Thymus (tissue), 11 donors: ENCODE results near the gene MIEF1. TPM values are rescaled to one million over a fixed set of nuclear protein-coding genes. Genes with fewer than 3 reads are reported as not detected.

Source experiments
- DNase-seq, 9 donors: peaks; one replicate each; pipeline ENCODE4 v3.0.0-alpha.2; 2013; ENCODE audit warnings: low spot score in 9 of 9, low read depth in 6 of 9, missing footprints in 1 of 9
- H3K27ac ChIP-seq, 2 donors: one replicate each; pipeline ENCODE4 v1.5.1; 2013; ENCODE audit warnings: control low read depth in 1 of 2, low read depth in 1 of 2, low read length in 1 of 2, mild to moderate bottlenecking in 1 of 2, moderate library complexity in 1 of 2
- H3K27me3 ChIP-seq, 2 donors: one replicate each; pipeline ENCODE4 v1.5.1; 2013; ENCODE audit warnings: low read length in 1 of 2; ENCODE audit not compliant: control insufficient read depth in 2 of 2, insufficient read depth in 1 of 2
- H3K36me3 ChIP-seq, 2 donors: one replicate each; pipeline ENCODE4 v1.5.1; 2013; ENCODE audit warnings: low read length in 1 of 2, mild to moderate bottlenecking in 1 of 2, moderate library complexity in 1 of 2; ENCODE audit not compliant: control insufficient read depth in 2 of 2, insufficient read depth in 2 of 2
- H3K4me1 ChIP-seq, 2 donors: one replicate each; pipeline ENCODE4 v1.5.1; 2013; ENCODE audit warnings: low read length in 2 of 2; ENCODE audit not compliant: control insufficient read depth in 2 of 2, insufficient read depth in 2 of 2
- H3K4me3 ChIP-seq, 2 donors: one replicate each; pipeline ENCODE4 v1.5.1; 2013; ENCODE audit warnings: low read length in 2 of 2, control low read depth in 1 of 2, mild to moderate bottlenecking in 1 of 2
- H3K9me3 ChIP-seq, 2 donors: one replicate each; pipeline ENCODE4 v1.5.1; 2013; ENCODE audit warnings: low read length in 1 of 2, mild to moderate bottlenecking in 1 of 2; ENCODE audit not compliant: control insufficient read depth in 2 of 2, insufficient read depth in 1 of 2
- WGBS: extraction: QIAGEN DNeasy Blood & Tissue Kit; methylation state at CpG from one replicate; pipeline ENCODE4 v1.1.7; 2013; 5-methylcytosine and 5-hydroxymethylcytosine counted together
- polyA plus RNA-seq: library from polyadenylated mRNA; stranded (reverse); fragments of 200-250 nt; gene quantifications from one replicate; pipeline ENCODE4 v1.2.3, GENCODE V29; 2013
- total RNA-seq: library from RNA; stranded (reverse); fragments of 120-200 nt; gene quantifications from one replicate; pipeline ENCODE4 v1.2.4, GENCODE V29; 2013
- donor health status: healthy.

MIEF1 gene
- total and polyA plus RNA-seq, 2 donors: 8.7 to 10.0 TPM

DNA sequence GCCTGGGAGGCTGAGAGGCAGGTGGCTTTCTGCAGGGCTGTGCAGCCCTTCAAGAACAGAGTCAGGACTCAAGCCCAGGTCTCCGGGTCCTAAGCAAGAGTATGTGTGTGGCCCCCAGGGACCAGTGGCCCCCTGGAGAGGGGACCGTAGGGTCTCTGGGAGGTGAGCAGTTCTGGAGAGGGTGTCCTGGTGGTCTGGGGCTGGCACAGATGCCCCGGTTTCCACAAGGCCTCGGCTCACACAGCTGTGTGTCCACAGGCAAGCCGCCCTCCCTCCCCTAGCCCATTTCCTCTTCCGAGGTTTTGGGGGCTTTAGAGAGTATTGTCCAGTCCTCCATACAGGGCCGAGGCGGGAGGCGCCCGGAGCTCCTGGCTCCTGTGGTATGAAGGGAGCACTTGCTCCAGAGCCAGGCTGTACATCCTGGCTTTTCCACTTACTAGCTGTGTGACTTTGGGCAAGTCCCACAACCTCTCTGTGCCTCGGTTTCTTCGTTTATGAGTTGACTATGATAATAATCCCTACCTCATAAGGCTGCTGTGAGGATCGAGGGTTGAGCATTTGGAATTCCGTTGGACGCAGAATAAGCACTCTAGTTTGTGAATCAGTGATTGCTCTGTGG lies 33.9 kb downstream of the MIEF1 start:
- Histone ChIP-seq H3K27me3 (peaks cover 0 to 9% of the 10 kb centered on the region in 2 donors), H3K36me3 (peaks cover 0 to 6% of the 10 kb centered on the region in 2 donors), H3K4me1 (peaks cover 11 to 33% of the 10 kb centered on the region in 2 donors), H3K4me3 (no peak overlapping the region), H3K9me3 (peaks cover 0 to 5% of the 10 kb centered on the region in 2 donors), H3K27ac (no peak overlapping the region)
- 96% methylated on average over 15 of the region's 15 CpGs for WGBS
- no peak for DNase-seq

DNA sequence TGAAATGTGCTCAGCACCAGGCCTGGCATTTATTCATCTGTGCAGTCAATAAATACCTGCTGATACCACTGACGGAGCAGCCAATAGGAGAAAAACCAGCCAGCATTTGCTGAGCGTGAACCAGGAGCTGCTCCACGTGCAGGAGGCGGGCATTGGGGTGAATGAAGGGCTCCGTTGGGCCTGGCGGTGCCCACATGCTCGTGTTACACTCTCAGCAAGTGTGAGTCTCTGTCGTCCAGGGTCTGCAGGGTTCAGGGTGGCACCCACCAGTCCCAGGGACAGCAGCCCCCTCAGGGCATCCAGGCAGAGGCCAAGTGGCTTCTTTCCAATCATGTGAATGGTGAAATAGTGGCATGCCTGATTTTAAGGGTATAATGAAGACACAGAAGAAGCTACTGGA lies 34.6 kb downstream of the MIEF1 start:
- H3K27ac ChIP-seq: no peak overlapping the region
- 90% methylated on average over 8 of the region's 8 CpGs for WGBS
- DNase-seq: no peak

DNA sequence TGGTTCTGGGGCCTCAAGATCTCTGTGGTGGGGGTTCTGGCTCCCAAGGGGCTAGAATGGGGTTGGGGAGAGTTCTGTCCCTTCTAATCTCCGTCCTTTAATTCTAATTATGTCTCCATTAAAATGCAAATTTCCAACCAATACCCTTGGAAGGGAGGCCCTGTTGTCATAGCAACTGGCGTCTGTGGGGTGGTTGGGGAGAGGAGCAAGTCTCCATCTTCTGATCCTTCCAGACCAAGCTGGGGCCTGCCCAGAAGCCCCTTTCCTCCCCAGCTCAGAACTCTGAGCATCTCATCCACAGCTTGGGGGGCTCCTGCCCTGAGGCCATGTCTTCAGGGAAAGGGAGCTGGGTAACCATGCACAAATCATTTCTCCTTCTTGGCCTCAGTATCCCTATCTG lies 35.9 kb downstream of the MIEF1 start:
- H3K4me3 ChIP-seq: no peak overlapping the region
- H3K27ac ChIP-seq: no peak overlapping the region
- no peaks in the 10 kb centered on the region for H3K36me3 ChIP-seq
- H3K9me3 ChIP-seq: peaks cover 0 to 5% of the 10 kb centered on the region in 2 donors
- peaks cover 3 to 20% of the 10 kb centered on the region in 2 donors for H3K4me1 ChIP-seq
- WGBS: 75% methylated on average over 2 of the region's 2 CpGs
- H3K27me3 ChIP-seq: peaks cover 0 to 19% of the 10 kb centered on the region in 2 donors
- DNase-seq: no peak

More for the DNA sequence above, 34.6 kb downstream of the MIEF1 start:
- H3K4me1 ChIP-seq: peaks cover 5 to 25% of the 10 kb centered on the region in 2 donors
- H3K36me3 ChIP-seq: no peaks in the 10 kb centered on the region
- peaks cover 0 to 5% of the 10 kb centered on the region in 2 donors for H3K9me3 ChIP-seq
- H3K27me3 ChIP-seq: peaks cover 0 to 12% of the 10 kb centered on the region in 2 donors
- H3K4me3 ChIP-seq: no peak overlapping the region

DNA sequence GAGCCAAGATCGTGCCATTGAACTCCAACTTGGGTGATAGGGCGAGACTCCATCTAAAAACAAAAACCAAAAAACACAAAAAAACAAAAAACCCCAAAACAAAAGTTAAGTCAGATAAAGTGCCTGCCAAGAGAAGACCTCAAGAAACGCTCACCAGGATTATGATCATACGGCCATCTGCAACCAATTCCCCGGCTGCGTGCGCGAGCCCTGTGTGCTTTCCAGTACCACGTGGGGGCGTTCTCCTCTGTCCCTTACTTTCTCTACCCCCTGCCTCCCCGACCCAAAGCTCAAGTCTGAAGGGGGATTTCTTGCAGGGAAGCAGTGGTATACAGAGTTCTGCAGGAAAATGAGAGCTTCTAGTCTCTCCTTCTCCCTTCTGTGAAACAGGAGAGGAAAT lies 41.0 kb downstream of the MIEF1 start:
- WGBS: 21% methylated on average over 11 of the region's 11 CpGs
- Histone ChIP-seq H3K9me3 (peaks cover 0 to 8% of the 10 kb centered on the region in 2 donors), H3K4me3 (no peak overlapping the region), H3K36me3 (no peaks in the 10 kb centered on the region), H3K27ac (no peak overlapping the region), H3K4me1 (peaks cover 0 to 8% of the 10 kb centered on the region in 2 donors), H3K27me3 (peaks cover 4 to 45% of the 10 kb centered on the region in 2 donors)
- peak in 2 of 9 donors; percentile 52 to 63 for DNase-seq

DNA sequence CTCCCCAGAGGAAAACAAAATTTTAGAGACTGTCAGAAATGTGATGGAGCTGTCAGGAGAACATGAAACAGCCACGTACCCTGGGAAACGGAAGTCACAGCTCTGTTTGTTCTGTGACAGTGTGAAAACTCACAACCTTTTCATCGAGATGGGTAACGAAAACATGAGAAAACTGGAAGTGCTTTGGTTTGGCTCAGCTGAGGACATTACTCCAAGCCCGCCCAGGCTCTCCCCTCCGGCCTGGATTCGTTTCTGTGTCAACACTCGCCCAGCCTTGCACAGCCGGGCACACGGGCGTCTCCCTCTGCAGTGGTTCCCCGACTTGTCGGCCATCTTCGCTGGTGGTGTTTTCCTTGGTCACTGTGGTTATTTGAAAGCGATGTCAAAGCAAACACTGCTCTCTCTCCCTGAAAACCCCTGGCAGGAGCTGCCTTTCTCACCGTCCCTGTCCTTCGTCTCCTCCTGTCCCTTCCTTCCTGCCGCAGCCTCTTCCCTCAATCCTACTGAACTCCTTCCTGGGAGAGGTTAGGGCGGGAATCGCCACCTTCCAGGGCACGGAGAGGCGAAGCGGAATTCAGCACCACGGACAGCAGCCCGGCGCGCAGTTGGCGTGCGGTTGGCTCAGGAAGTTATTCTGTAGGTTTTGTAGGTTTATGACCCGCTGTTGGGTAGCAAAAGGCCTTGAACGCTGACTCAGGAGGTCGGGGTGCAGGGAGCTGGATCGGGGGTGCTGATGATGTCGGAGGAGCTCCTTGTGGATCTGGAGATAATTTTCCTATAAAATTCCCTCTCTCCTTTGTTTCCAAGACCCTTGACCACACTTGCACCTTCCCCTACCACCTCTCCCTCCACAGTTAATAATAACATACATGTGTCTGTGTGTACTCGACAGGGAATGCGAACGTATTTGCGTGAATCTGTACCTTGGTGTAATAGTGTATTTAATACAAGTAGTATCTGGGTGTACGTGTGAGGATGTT lies 43.6 kb downstream of the MIEF1 start:
- Histone ChIP-seq H3K4me1 (peaks cover 0 to 8% of the 10 kb centered on the region in 2 donors), H3K36me3 (no peaks in the 10 kb centered on the region), H3K27me3 (peaks cover 4 to 63% of the 10 kb centered on the region in 2 donors), H3K27ac (no peak overlapping the region), H3K9me3 (peaks cover 0 to 3% of the 10 kb centered on the region in 2 donors), H3K4me3 (no peak overlapping the region)
- WGBS: 26% methylated on average over 39 of the region's 39 CpGs
- peak in 3 of 9 donors; percentile 63 to 79 (median 75) for DNase-seq

DNA sequence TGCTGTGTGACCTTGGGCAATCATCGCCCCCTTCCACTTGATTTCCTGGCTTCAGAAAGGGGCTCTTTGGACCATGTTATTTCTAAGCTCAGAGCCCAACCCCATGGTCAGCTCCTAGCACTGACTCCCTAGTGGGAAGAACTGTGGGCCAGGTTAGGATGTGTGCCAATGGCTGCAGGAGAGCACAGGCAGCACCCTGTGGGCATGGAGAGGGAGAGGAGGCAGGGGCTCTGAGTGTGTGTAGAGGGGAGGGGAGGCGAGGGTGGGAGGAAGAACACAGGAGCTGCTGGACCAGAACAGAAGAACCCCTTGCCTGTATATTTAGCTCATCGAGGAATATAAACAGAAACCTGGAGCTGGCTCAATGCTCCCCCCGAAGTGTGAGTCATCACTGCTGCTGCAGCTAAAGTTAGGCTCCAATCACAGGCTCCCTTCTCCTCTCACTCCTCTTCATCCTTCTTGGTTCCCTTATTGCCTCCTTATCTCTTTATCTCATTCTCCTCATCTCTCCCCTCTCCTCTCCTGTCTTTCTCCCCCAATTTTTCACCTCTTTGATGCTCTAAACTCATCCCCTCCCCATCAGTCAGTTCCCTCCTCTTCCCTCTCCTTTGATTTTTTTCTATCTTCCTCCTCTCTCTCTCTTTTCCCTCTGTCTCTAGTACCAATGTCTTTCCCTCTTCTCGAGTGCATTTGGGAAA lies 44.9 kb downstream of the MIEF1 start:
- Histone ChIP-seq H3K36me3 (no peaks in the 10 kb centered on the region), H3K4me3 (no peak overlapping the region), H3K4me1 (peaks cover 0 to 8% of the 10 kb centered on the region in 2 donors), H3K27ac (no peak overlapping the region), H3K9me3 (peaks cover 0 to 3% of the 10 kb centered on the region in 2 donors), H3K27me3 (peaks cover 4 to 70% of the 10 kb centered on the region in 2 donors)
- WGBS: 66% methylated on average over 5 of the region's 5 CpGs
- no peak for DNase-seq

DNA sequence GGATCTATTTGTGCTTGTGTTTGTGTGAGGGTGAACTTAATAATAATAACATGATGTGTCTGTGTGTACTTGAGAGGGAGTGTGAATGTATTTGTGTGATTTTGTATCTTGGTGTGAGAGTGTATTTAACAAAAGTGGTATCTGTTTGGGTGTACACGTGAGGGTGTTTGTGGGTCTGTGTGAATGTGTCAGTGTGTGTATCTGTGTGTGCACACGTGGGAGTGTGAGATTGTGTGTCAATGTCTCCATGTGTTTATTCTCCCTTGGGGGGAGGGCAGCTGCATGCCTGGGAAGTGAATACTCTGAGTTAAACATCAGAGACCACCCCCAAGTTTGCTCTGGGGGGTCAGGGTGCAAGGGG lies 45.5 kb downstream of the MIEF1 start:
- Histone ChIP-seq H3K27me3 (peaks cover 4 to 71% of the 10 kb centered on the region in 2 donors), H3K4me3 (no peak overlapping the region), H3K27ac (no peak overlapping the region), H3K9me3 (peaks cover 0 to 3% of the 10 kb centered on the region in 2 donors), H3K4me1 (peaks cover 0 to 8% of the 10 kb centered on the region in 2 donors), H3K36me3 (no peaks in the 10 kb centered on the region)
- no peak for DNase-seq
- WGBS: 60% methylated on average over 2 of the region's 2 CpGs

DNA sequence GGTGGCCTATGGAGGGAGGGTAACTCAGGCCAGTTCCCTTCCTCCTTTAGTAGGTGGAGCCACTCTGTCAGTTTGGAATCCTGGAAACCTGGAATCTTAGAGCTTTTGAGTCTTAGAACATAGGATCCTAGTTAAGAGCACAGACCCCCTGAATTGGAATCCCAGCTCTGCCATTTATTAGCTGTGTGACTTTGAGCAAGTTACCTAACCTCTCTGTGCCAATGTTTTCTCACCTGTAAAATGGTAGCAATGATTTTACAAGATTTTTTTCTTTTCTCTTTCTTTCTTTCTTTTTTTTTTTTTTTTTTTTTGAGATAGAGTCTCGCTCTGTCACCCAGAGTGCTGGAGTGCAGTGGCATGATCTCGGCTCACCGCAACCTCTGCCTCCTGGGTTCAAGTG lies 51.3 kb downstream of the MIEF1 start:
- no peak for DNase-seq
- no peak overlapping the region for H3K27ac ChIP-seq
- no peak overlapping the region for H3K4me3 ChIP-seq
- H3K9me3 ChIP-seq: peaks cover 0 to 4% of the 10 kb centered on the region in 2 donors
- 98% methylated on average over 3 of the region's 3 CpGs for WGBS
- peaks cover 23 to 90% of the 10 kb centered on the region in 2 donors for H3K27me3 ChIP-seq
- peaks cover 0 to 14% of the 10 kb centered on the region in 2 donors for H3K4me1 ChIP-seq
- no peaks in the 10 kb centered on the region for H3K36me3 ChIP-seq
